ENCODE data around the gene PPP6R3. TPM values are rescaled to one million over a fixed set of nuclear protein-coding genes. Genes with fewer than 3 reads are reported as not detected.

The PPP6R3 gene
- total and polyA plus RNA-seq, 2 of the 13 experiments (the other 11 are each of a cell fraction or from before 2014, with no cell fraction given), result 41.2 to 83.4 TPM

- POLR2A ChIA-PET, result no interaction called here
These were observed 63.2 kb downstream of the PPP6R3 start for GRCh38 chr11:68523743-68524142.

GRCh38 chr11:68524213-68524612 is 63.7 kb downstream of the PPP6R3 start:
- WGBS (ENCODE audit: low lambda C conversion rate), result 98% methylated on average over 2 of the region's 2 CpGs
- H3K4me1 ChIP-seq (ENCODE audit: insufficient read depth, low read length), result no peaks in the 10 kb centered on the region
- no peak overlapping the region for H2AFZ ChIP-seq (ENCODE audit: low read length)
- H3K79me2 ChIP-seq (ENCODE audit: insufficient read depth, low read length), result peaks cover 36% of the 10 kb centered on the region
- intact Hi-C loops (cut with micrococcal nuclease; ENCODE audit: unreplicated experiment) (no loop called here), in situ Hi-C loops (cut with HindIII; ENCODE audit: extremely low pct_ligation_motif_present, low pct_unique_long_range_greater_than_20kb) (no loop called here)
- ATAC-seq (no peak), FAIRE-seq (no peak), DNase-seq (ENCODE audit: low spot score) (no peak)
- H3K4me3 ChIP-seq (replicated peaks in 1 of 3; ENCODE audit: insufficient read depth in 1 of 3, low read depth in 2 of 3, low read length in 3 of 3), result no peak overlapping the region
- TF ChIP-seq CBX2 (IDR thresholded peaks at IDR 0.05; ENCODE audit: low read depth, low read length) (no peak), CBX2 (CRISPR knock-in tag; IDR thresholded peaks at IDR 0.05; ENCODE audit: low read depth) (no peak), SP1 (IDR thresholded peaks at IDR 0.05) (no peak), SP1 (CRISPR knock-in tag; IDR thresholded peaks at IDR 0.05) (no peak)
- peaks cover 23 to 95% of the 10 kb centered on the region in 2 experiments for H3K36me3 ChIP-seq (replicated peaks in 1 of 2; ENCODE audit: control insufficient read depth in 1 of 2, insufficient read depth in 2 of 2, low read length in 2 of 2)
- no peak overlapping the region for H3K9ac ChIP-seq (ENCODE audit: insufficient read depth, low read depth, low read length)
- no peaks in the 10 kb centered on the region for H3K27me3 ChIP-seq (ENCODE audit: control insufficient read depth in 1 of 2, insufficient read depth in 2 of 2, low read length in 2 of 2)
- H4K20me1 ChIP-seq (ENCODE audit: insufficient read depth, low read length), result peaks cover 13% of the 10 kb centered on the region; the same call in 1 of the 2 replicates
- H3K27ac ChIP-seq (ENCODE audit: extremely low read length, insufficient read depth, low read length), result no peak overlapping the region
- POLR2A ChIA-PET, result no interaction called here
- no peaks in the 10 kb centered on the region for H3K9me3 ChIP-seq (ENCODE audit: low read length)
- no peak overlapping the region for H3K4me2 ChIP-seq (ENCODE audit: low read depth, low read length)
- no TSS peak for BruUV-seq (replicated peaks)
- CTCF ChIA-PET (ENCODE audit: low intra/inter-chr PET ratio, low total read pairs), result no interaction called here

More at GRCh38 chr11:68523743-68524142, 63.2 kb downstream of the PPP6R3 start:
- no peak for TF ChIP-seq MTF2 (CRISPR knock-in tag; IDR thresholded peaks at IDR 0.05; ENCODE audit: borderline replicate concordance)
- TF ChIP-seq SNAPC5 (CRISPR knock-in tag; IDR thresholded peaks at IDR 0.05; ENCODE audit: borderline replicate concordance), result no peak
- no peak for TF ChIP-seq ATF7-NPFF (CRISPR knock-in tag; IDR thresholded peaks at IDR 0.05; ENCODE audit: low read depth)
- no peak for TF ChIP-seq ARNTL (CRISPR knock-in tag; IDR thresholded peaks at IDR 0.05)
- TF ChIP-seq SMARCE1 (IDR thresholded peaks at IDR 0.05; ENCODE audit: borderline replicate concordance), result no peak
- TF ChIP-seq CREB1 (IDR thresholded peaks at IDR 0.05), result no peak
- no peak for TF ChIP-seq CREB1 (CRISPR knock-in tag; IDR thresholded peaks at IDR 0.05)
- no peak for TF ChIP-seq EP300 (IDR thresholded peaks at IDR 0.05; ENCODE audit: low read depth in 2 of 2, low read length in 2 of 2)
- TF ChIP-seq EP300 (CRISPR knock-in tag; IDR thresholded peaks at IDR 0.05; ENCODE audit: borderline replicate concordance), result no peak
- no peak for TF ChIP-seq GZF1 (CRISPR knock-in tag; IDR thresholded peaks at IDR 0.05)
- no TSS peak for BruUV-seq (replicated peaks)
- 97% methylated on average over 3 of the region's 3 CpGs for WGBS (ENCODE audit: low lambda C conversion rate)
- Histone ChIP-seq H3K4me2 (ENCODE audit: low read depth, low read length) (no peak overlapping the region), H2AFZ (ENCODE audit: low read length) (no peak overlapping the region), H3K4me1 (ENCODE audit: insufficient read depth, low read length) (no peaks in the 10 kb centered on the region), H4K20me1 (ENCODE audit: insufficient read depth, low read length) (peaks cover 18% of the 10 kb centered on the region; the same call in 1 of the 2 replicates), H3K79me2 (ENCODE audit: insufficient read depth, low read length) (peaks cover 38% of the 10 kb centered on the region), H3K36me3 (replicated peaks in 1 of 2; ENCODE audit: control insufficient read depth in 1 of 2, insufficient read depth in 2 of 2, low read length in 2 of 2) (peaks cover 23 to 93% of the 10 kb centered on the region in 2 experiments), H3K27me3 (ENCODE audit: control insufficient read depth in 1 of 2, insufficient read depth in 2 of 2, low read length in 2 of 2) (no peaks in the 10 kb centered on the region), H3K27ac (ENCODE audit: extremely low read length, insufficient read depth, low read length) (no peak overlapping the region), H3K9ac (ENCODE audit: insufficient read depth, low read depth, low read length) (no peak overlapping the region), H3K9me3 (ENCODE audit: low read length) (no peaks in the 10 kb centered on the region), H3K4me3 (replicated peaks in 1 of 3; ENCODE audit: insufficient read depth in 1 of 3, low read depth in 2 of 3, low read length in 3 of 3) (no peak overlapping the region)
- CTCF ChIA-PET (ENCODE audit: low intra/inter-chr PET ratio, low total read pairs), result no interaction called here
- in situ Hi-C loops (cut with HindIII; ENCODE audit: extremely low pct_ligation_motif_present, low pct_unique_long_range_greater_than_20kb) (no loop called here), intact Hi-C loops (cut with micrococcal nuclease; ENCODE audit: unreplicated experiment) (no loop called here)
- ATAC-seq (no peak), FAIRE-seq (no peak), DNase-seq (ENCODE audit: low spot score) (no peak)
